K562 (cell line): ENCODE measurements around the gene NDOR1. TPM values are rescaled to one million over a fixed set of nuclear protein-coding genes. Genes with fewer than 3 reads are reported as not detected.

ENCODE experiments used
- CEBPG ChIP-seq, 3 experiments: fragments of 200-800 bp in 1 of 3; sonication (Bioruptor generic) in 1 of 3; sonication (generic) in 1 of 3; formaldehyde crosslinking in 1 of 3; IDR thresholded peaks in 2 of 3; conservative IDR thresholded peaks in 1 of 3; 2 replicates each; pipeline versions ENCODE4 v1.6.1 to v1.8.0; 2016 to 2022; ENCODE audit warnings: missing compliant biosample characterization in 2 of 3, missing genetic modification characterization in 2 of 3, mild to moderate bottlenecking in 1 of 3, missing genetic modification reagents in 1 of 3
- CHD1 ChIP-seq: fragments of 200-600 bp; sonication (generic); IDR thresholded peaks from one replicate; pipeline ENCODE4 v1.6.1; 2012; ENCODE audit warnings: mild to moderate bottlenecking, moderate library complexity, low read length, inconsistent platforms
- CHD2 ChIP-seq: IDR thresholded peaks from 2 replicates; pipeline ENCODE4 v1.6.1; 2011; ENCODE audit warnings: low read depth, low read length
- CTCFL ChIP-seq: IDR thresholded peaks from 2 replicates; pipeline ENCODE4 v1.6.1; 2011; ENCODE audit warnings: borderline replicate concordance, low read depth, mild to moderate bottlenecking, moderate library complexity, low read length; ENCODE audit not compliant: insufficient read depth, poor library complexity, severe bottlenecking
- ESRRA ChIP-seq: fragments of 450-650 bp; IDR thresholded peaks from 2 replicates; pipeline ENCODE4 v1.6.1; 2014; ENCODE audit warnings: low read depth, mild to moderate bottlenecking, moderate library complexity, borderline replicate concordance
- IRF1 ChIP-seq: sonication (generic); formaldehyde crosslinking; IDR thresholded peaks from 2 replicates; pipeline ENCODE4 v1.8.0; 2022; ENCODE audit warnings: missing genetic modification reagents, mild to moderate bottlenecking, borderline replicate concordance
- IRF9 ChIP-seq: fragments of 450-650 bp; IDR thresholded peaks from 2 replicates; pipeline ENCODE4 v1.6.1; 2016; ENCODE audit warnings: missing biosample characterization, missing genetic modification characterization
- MTF1 ChIP-seq: fragments of 250-450 bp; sonication (Bioruptor Pico); IDR thresholded peaks from 2 replicates; pipeline ENCODE4 v1.9.0; 2021; ENCODE audit warnings: moderate library complexity, mild to moderate bottlenecking, inconsistent platforms, borderline replicate concordance
- PATZ1 ChIP-seq: fragments of 250-450 bp; sonication (Bioruptor Pico); IDR thresholded peaks from 2 replicates; pipeline ENCODE4 v1.5.0; 2020; ENCODE audit warnings: mild to moderate bottlenecking, borderline replicate concordance
- PKNOX1 ChIP-seq: fragments of 450-650 bp; IDR thresholded peaks from 2 replicates; pipeline ENCODE4 v1.6.1; 2016
- RFX5 ChIP-seq: IDR thresholded peaks from 2 replicates; pipeline ENCODE4 v1.6.1; 2011; ENCODE audit warnings: low read depth, mild to moderate bottlenecking, improper control_type of control experiment, low read length
- ZNF12 ChIP-seq: sonication (generic); formaldehyde crosslinking; IDR thresholded peaks from 2 replicates; pipeline ENCODE4 v1.4.0; 2020; ENCODE audit warnings: mild to moderate bottlenecking, missing genetic modification reagents
- ZNF175 ChIP-seq: fragments of 200-800 bp; sonication (Bioruptor generic); IDR thresholded peaks from 2 replicates; pipeline ENCODE4 v1.6.1; 2016; ENCODE audit warnings: low read depth, mild to moderate bottlenecking, missing genetic modification characterization, missing compliant biosample characterization
- ZNF197 ChIP-seq: fragments of 200-800 bp; sonication (Bioruptor generic); IDR thresholded peaks from 2 replicates; pipeline ENCODE4 v1.6.1; 2016; ENCODE audit warnings: low read depth, missing genetic modification characterization, missing compliant biosample characterization
- ZNF644 ChIP-seq: fragments of 200-800 bp; sonication (Bioruptor generic); IDR thresholded peaks from 2 replicates; pipeline ENCODE4 v1.6.1; 2016; ENCODE audit warnings: low read depth, missing genetic modification characterization, missing compliant biosample characterization
- ZNF655 ChIP-seq: fragments of 250-450 bp; sonication (Bioruptor Pico); IDR thresholded peaks from 2 replicates; pipeline ENCODE4 v1.5.0; 2021
- ZNF695 ChIP-seq: fragments of 450-650 bp; formaldehyde crosslinking; IDR thresholded peaks from 2 replicates; pipeline ENCODE4 v1.4.0; 2020; ENCODE audit warnings: mild to moderate bottlenecking, moderate library complexity
- polyA plus RNA-seq, 8 experiments: library from polyadenylated mRNA; depleted of rRNA in 4 of 8; stranded (reverse) in 5 of 8; unstranded in 3 of 8; fragments of >200 nt; fragmentation: Nextera tagmentation in 2 of 8; fragmentation: Illumina TruSeq in 1 of 8; extraction: Ambion mirVana in 2 of 8; extraction: Trizol in 1 of 8; gene quantifications; 2 replicates each; pipeline versions ENCODE4 v1.2.1 to v1.2.3, GENCODE V29; 2011 to 2014; ENCODE audit warnings: inconsistent platforms in 1 of 8, missing spikeins in 1 of 8
- total RNA-seq, 7 experiments: library from RNA; depleted of rRNA in 6 of 7; stranded (reverse); fragments of >200 nt in 6 of 7; fragmentation: Illumina TruSeq in 2 of 7; extraction: Trizol in 2 of 7; gene quantifications; 2 replicates each; pipeline versions ENCODE4 v1.2.1 to v1.2.3, GENCODE V29; 2011 to 2021; ENCODE audit warnings: low replicate concordance in 1 of 7

Gene NDOR1
- total and polyA plus RNA-seq, 9 of the 15 experiments (the other 6 are each of a cell fraction or from before 2014, with no cell fraction given): 0.06 to 36.9 (median 6.9) TPM

GRCh38 chr9:137223078-137223970, 17.8 kb downstream of the NDOR1 start (continued):
- TF ChIP-seq PATZ1: no peak
- no peak for TF ChIP-seq ZNF655 (CRISPR knock-in tag)
- TF ChIP-seq CHD1: peak; percentile 64
- no peak for TF ChIP-seq ZNF197 (CRISPR knock-in tag)
- TF ChIP-seq CTCFL: no peak
- peak; percentile 94 for TF ChIP-seq PKNOX1
- no peak for TF ChIP-seq CEBPG (CRISPR knock-in tag; IDR thresholded peaks at IDR 0.05)
- no peak for TF ChIP-seq CEBPG (tag; conservative IDR thresholded peaks at IDR 0.05 in 1 of 2, IDR thresholded peaks at IDR 0.05 in 1 of 2)
- TF ChIP-seq MTF1: no peak
- no peak for TF ChIP-seq ZNF695 (CRISPR knock-in tag)
- TF ChIP-seq ZNF175 (CRISPR knock-in tag): no peak
- no peak for TF ChIP-seq ZNF644
- no peak for TF ChIP-seq IRF1 (CRISPR knock-in tag)
- TF ChIP-seq ESRRA: no peak; the same call in 1 of the 2 replicates
- TF ChIP-seq RFX5: 0 out of 2 replicates have a peak, but pooled peaks have one; percentile 59
- no peak for TF ChIP-seq IRF9 (tag)
- TF ChIP-seq ZNF12 (CRISPR knock-in tag): no peak
- TF ChIP-seq CHD2: no peak
